ENCODE results near the gene LBHD2.

LBHD2 gene

GRCh38 chr14:103078860-103079587 is 5.0 kb upstream of the LBHD2 start:
- no peak overlapping the region for H3K27ac ChIP-seq (ENCODE audit: low read depth, low read length)
- no peak overlapping the region for H2AFZ ChIP-seq (ENCODE audit: low read length, unreplicated experiment)
- H3K4me3 ChIP-seq (ENCODE audit: low read depth, low read length) = no peak overlapping the region
- no peaks in the 10 kb centered on the region for H3K4me1 ChIP-seq (ENCODE audit: control insufficient read depth, insufficient read depth, low read length, unreplicated experiment)
- no peaks in the 10 kb centered on the region for H3K79me2 ChIP-seq (ENCODE audit: control insufficient read depth, insufficient read depth, low read length, unreplicated experiment)
- H3K27me3 ChIP-seq (ENCODE audit: insufficient read depth, low read length) = peaks cover 21% of the 10 kb centered on the region
- no peaks in the 10 kb centered on the region for H3K36me3 ChIP-seq (ENCODE audit: insufficient read depth, low read length)

- Histone ChIP-seq H2AFZ (ENCODE audit: low read length, unreplicated experiment) (no peak overlapping the region), H3K27me3 (ENCODE audit: insufficient read depth, low read length) (peaks cover 33% of the 10 kb centered on the region)
Observed at GRCh38 chr14:103081951-103082350, 2.1 kb upstream of the LBHD2 start.

DNA sequence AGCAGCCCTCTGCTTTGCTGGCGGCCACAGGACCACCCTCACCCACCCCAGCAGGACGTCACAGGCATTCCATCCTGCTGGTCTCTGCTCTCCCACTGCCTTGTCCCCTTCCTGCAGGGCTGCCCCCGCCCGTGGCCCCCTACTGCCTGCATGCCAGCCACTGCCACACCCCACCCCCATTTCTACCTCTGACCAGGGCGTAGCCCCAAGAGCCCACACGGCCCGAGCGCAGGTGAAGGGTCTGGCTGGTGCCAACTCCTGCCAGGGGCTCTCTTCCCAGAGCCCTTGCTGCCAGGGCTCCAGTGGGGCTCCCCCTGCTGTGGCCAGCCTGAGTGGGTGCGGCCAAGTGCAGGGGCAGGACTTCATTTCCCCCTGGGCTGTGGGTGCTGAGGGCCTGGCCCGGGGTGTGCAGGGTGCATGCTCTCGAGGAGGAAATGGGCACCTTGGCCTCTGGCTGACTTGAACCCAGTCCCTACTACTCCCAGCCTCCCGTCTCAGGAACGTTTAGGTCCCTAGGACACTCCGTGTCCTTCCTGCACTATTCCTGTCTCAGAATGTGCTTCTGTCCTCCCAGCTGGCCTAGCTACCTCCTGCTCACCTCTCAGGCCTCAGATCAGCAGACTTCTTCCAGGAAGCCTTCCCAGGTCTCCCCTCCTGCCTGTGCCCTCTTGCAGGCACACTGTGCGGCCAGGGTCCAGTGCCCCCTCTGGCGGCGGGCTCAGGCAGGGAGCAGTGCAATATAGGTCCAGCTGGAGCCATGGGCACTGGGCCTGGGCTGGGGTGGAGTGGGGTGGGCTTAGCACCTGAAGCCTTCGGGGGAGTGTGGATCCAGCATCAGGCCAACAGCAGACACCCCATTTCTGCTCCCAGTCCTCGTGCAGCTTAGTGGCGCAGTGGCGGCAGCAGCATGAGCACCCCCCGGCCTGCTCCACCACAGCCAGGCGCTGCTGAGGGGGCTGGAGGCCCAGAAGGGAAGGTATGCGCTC is 1.4 kb downstream of the LBHD2 start:
- no peak overlapping the region for H3K27ac ChIP-seq (ENCODE audit: low read depth, low read length)
- H3K79me2 ChIP-seq (ENCODE audit: control insufficient read depth, insufficient read depth, low read length, unreplicated experiment) = no peaks in the 10 kb centered on the region
- no peaks in the 10 kb centered on the region for H3K4me1 ChIP-seq (ENCODE audit: control insufficient read depth, insufficient read depth, low read length, unreplicated experiment)
- no peak overlapping the region for H2AFZ ChIP-seq (ENCODE audit: low read length, unreplicated experiment)
- H3K36me3 ChIP-seq (ENCODE audit: insufficient read depth, low read length) = no peaks in the 10 kb centered on the region
- peaks cover 33% of the 10 kb centered on the region for H3K27me3 ChIP-seq (ENCODE audit: insufficient read depth, low read length)
- no peak overlapping the region for H3K4me3 ChIP-seq (ENCODE audit: low read depth, low read length)

More at GRCh38 chr14:103081951-103082350, 2.1 kb upstream of the LBHD2 start:
- no peaks in the 10 kb centered on the region for H3K4me1 ChIP-seq (ENCODE audit: control insufficient read depth, insufficient read depth, low read length, unreplicated experiment)
- no peak overlapping the region for H3K4me3 ChIP-seq (ENCODE audit: low read depth, low read length)
- no peak overlapping the region for H3K27ac ChIP-seq (ENCODE audit: low read depth, low read length)
- H3K36me3 ChIP-seq (ENCODE audit: insufficient read depth, low read length) = no peaks in the 10 kb centered on the region
- no peaks in the 10 kb centered on the region for H3K79me2 ChIP-seq (ENCODE audit: control insufficient read depth, insufficient read depth, low read length, unreplicated experiment)

- H3K36me3 ChIP-seq (ENCODE audit: insufficient read depth, low read length) = no peaks in the 10 kb centered on the region
- H3K27me3 ChIP-seq (ENCODE audit: insufficient read depth, low read length) = peaks cover 24% of the 10 kb centered on the region
- no peak overlapping the region for H3K27ac ChIP-seq (ENCODE audit: low read depth, low read length)
- peaks cover 4% of the 10 kb centered on the region for H3K4me1 ChIP-seq (ENCODE audit: control insufficient read depth, insufficient read depth, low read length, unreplicated experiment)
- H3K4me3 ChIP-seq (ENCODE audit: low read depth, low read length) = no peak overlapping the region
- no peak overlapping the region for H2AFZ ChIP-seq (ENCODE audit: low read length, unreplicated experiment)
- H3K79me2 ChIP-seq (ENCODE audit: control insufficient read depth, insufficient read depth, low read length, unreplicated experiment) = no peaks in the 10 kb centered on the region
Observed at GRCh38 chr14:103086771-103087342, 2.8 kb downstream of the LBHD2 start.

GRCh38 chr14:103087343-103087835 is 3.4 kb downstream of the LBHD2 start:
- peaks cover 4% of the 10 kb centered on the region for H3K4me1 ChIP-seq (ENCODE audit: control insufficient read depth, insufficient read depth, low read length, unreplicated experiment)
- no peak overlapping the region for H3K4me3 ChIP-seq (ENCODE audit: low read depth, low read length)
- H3K36me3 ChIP-seq (ENCODE audit: insufficient read depth, low read length) = no peaks in the 10 kb centered on the region
- no peak overlapping the region for H3K27ac ChIP-seq (ENCODE audit: low read depth, low read length)
- peaks cover 20% of the 10 kb centered on the region for H3K27me3 ChIP-seq (ENCODE audit: insufficient read depth, low read length)
- H2AFZ ChIP-seq (ENCODE audit: low read length, unreplicated experiment) = no peak overlapping the region
- no peaks in the 10 kb centered on the region for H3K79me2 ChIP-seq (ENCODE audit: control insufficient read depth, insufficient read depth, low read length, unreplicated experiment)

GRCh38 chr14:103088921-103089320 is 4.9 kb downstream of the LBHD2 start:
- Histone ChIP-seq H3K79me2 (ENCODE audit: control insufficient read depth, insufficient read depth, low read length, unreplicated experiment) (no peaks in the 10 kb centered on the region), H3K4me3 (ENCODE audit: low read depth, low read length) (no peak overlapping the region), H3K27ac (ENCODE audit: low read depth, low read length) (no peak overlapping the region), H3K27me3 (ENCODE audit: insufficient read depth, low read length) (peaks cover 13% of the 10 kb centered on the region), H3K4me1 (ENCODE audit: control insufficient read depth, insufficient read depth, low read length, unreplicated experiment) (peaks cover 4% of the 10 kb centered on the region), H2AFZ (ENCODE audit: low read length, unreplicated experiment) (no peak overlapping the region), H3K36me3 (ENCODE audit: insufficient read depth, low read length) (no peaks in the 10 kb centered on the region)

GRCh38 chr14:103089386-103090335 is 5.7 kb downstream of the LBHD2 start:
- Histone ChIP-seq H3K36me3 (ENCODE audit: insufficient read depth, low read length) (no peaks in the 10 kb centered on the region), H3K79me2 (ENCODE audit: control insufficient read depth, insufficient read depth, low read length, unreplicated experiment) (no peaks in the 10 kb centered on the region), H2AFZ (ENCODE audit: low read length, unreplicated experiment) (no peak overlapping the region), H3K4me1 (ENCODE audit: control insufficient read depth, insufficient read depth, low read length, unreplicated experiment) (peaks cover 7% of the 10 kb centered on the region), H3K27me3 (ENCODE audit: insufficient read depth, low read length) (peaks cover 6% of the 10 kb centered on the region), H3K27ac (ENCODE audit: low read depth, low read length) (no peak overlapping the region), H3K4me3 (ENCODE audit: low read depth, low read length) (no peak overlapping the region)

- Histone ChIP-seq H3K79me2 (ENCODE audit: control insufficient read depth, insufficient read depth, low read length, unreplicated experiment) (no peaks in the 10 kb centered on the region), H3K27me3 (ENCODE audit: insufficient read depth, low read length) (0 out of 2 replicates have a peak, but pooled peaks cover 2% of the 10 kb centered on the region), H3K27ac (ENCODE audit: low read depth, low read length) (no peak overlapping the region), H3K4me3 (ENCODE audit: low read depth, low read length) (0 out of 2 replicates have a peak overlapping the region, but pooled peaks have one; percentile 67), H2AFZ (ENCODE audit: low read length, unreplicated experiment) (no peak overlapping the region), H3K36me3 (ENCODE audit: insufficient read depth, low read length) (no peaks in the 10 kb centered on the region), H3K4me1 (ENCODE audit: control insufficient read depth, insufficient read depth, low read length, unreplicated experiment) (peaks cover 7% of the 10 kb centered on the region)
Observed at GRCh38 chr14:103090481-103091020, 6.5 kb downstream of the LBHD2 start.

DNA sequence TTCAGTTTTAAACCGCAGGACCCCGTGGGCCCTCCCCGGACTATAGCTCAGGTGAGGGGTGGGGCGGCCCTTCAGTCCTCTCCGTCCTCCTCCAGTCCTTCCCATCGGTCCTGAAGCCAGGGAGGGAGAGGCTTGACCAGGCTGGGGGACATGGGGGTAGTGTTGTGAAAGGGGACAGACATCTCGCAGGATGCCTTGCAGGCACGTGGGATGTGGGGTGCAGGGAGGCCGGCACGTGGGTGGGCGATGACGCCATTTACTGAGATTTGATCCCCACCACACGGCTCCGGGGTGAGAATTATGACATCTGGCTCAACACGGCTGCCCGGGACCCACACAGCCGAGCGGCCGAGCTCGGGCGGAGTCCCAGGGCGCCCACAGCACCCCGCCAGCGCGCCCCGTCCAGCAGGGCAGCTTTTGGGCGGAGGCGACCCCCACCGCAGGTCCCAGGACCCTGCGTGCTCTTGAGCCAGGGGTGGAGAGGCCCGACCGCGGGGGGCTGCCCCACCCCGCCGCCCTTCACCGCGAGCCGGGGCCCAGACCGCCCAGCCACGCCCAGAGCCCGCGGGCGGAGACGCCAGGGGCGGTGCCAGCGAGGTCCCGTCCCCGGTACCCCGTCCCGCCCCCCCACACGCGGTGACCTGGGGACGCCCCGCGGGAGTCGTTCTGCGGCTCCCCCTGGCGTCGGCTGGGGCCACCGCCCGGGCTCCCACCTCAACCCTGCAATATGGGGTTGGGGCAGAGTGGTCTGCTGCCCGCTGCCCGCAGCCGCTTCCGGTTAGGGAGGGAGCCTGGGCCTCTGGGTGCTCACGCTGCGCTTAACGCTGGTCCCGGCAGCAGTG is 7.3 kb downstream of the LBHD2 start:
- Histone ChIP-seq H3K27me3 (ENCODE audit: insufficient read depth, low read length) (no peaks in the 10 kb centered on the region), H3K79me2 (ENCODE audit: control insufficient read depth, insufficient read depth, low read length, unreplicated experiment) (no peaks in the 10 kb centered on the region), H3K4me3 (ENCODE audit: low read depth, low read length) (peak overlapping the region; percentile 67), H3K4me1 (ENCODE audit: control insufficient read depth, insufficient read depth, low read length, unreplicated experiment) (peaks cover 7% of the 10 kb centered on the region), H3K36me3 (ENCODE audit: insufficient read depth, low read length) (no peaks in the 10 kb centered on the region), H3K27ac (ENCODE audit: low read depth, low read length) (no peak overlapping the region), H2AFZ (ENCODE audit: low read length, unreplicated experiment) (peak overlapping the region; percentile 93)

Data from ACC112 (cell line).